Caco-2 (cell line): Measurements from ENCODE around the gene S1PR1. TPM values are rescaled to one million over a fixed set of nuclear protein-coding genes. Genes with fewer than 3 reads are reported as not detected.

ENCODE experiments used
- BruUV-seq: library from RNA; stranded (reverse); fragments of 400-500 nt; replicated peaks from 2 replicates; lab custom pipeline; 2021; lab: Mats Ljungman, UMichigan
- CTCF ChIA-PET: fragments of 300-600 bp; sonication (Branson Sonifier 250); formaldehyde crosslinking; loops from one replicate; lab custom pipeline; 2022; ENCODE audit warnings: antibody characterized with exemption; lab: Charles Lee
- POLR2A ChIA-PET: fragments of 300-600 bp; sonication (Branson Sonifier 250); formaldehyde crosslinking; loops from one replicate; lab custom pipeline; 2022; ENCODE audit warnings: antibody characterized with exemption; lab: Charles Lee
- DNase-seq, 2 experiments: peaks; one replicate each; pipeline versions ENCODE4 v3.0.0 to v3.0.0-alpha.2; 2020 to 2022
- H3K27me3 ChIP-seq: replicated peaks from 2 replicates; pipeline ENCODE4 v1.6.0; 2011; ENCODE audit warnings: low read length; ENCODE audit not compliant: control insufficient read depth, insufficient read depth
- H3K36me3 ChIP-seq: 2 replicates; pipeline ENCODE4 v1.5.1; 2011; ENCODE audit warnings: low read length; ENCODE audit not compliant: control insufficient read depth, insufficient read depth
- H3K4me1 ChIP-seq: fragments of 250-450 bp; sonication (Bioruptor Pico); 2 replicates; pipeline ENCODE4 v1.5.1; 2020; ENCODE audit warnings: mild to moderate bottlenecking
- H3K4me3 ChIP-seq: 2 replicates; pipeline ENCODE4 v1.5.1; 2011; ENCODE audit warnings: low read depth, mild to moderate bottlenecking, control low read depth, low read length
- H3K9me3 ChIP-seq: fragments of 250-450 bp; sonication (Bioruptor Pico); 2 replicates; pipeline ENCODE4 v1.5.1; 2020; ENCODE audit warnings: mild to moderate bottlenecking, moderate library complexity
- H3K27ac Mint-ChIP-seq: one replicate; pipeline ENCODE4 v1.8.0; 2022; ENCODE audit warnings: mixed read lengths; ENCODE audit not compliant: unreplicated experiment
- H3K27me3 Mint-ChIP-seq: one replicate; pipeline ENCODE4 v1.8.0; 2022; ENCODE audit warnings: mixed read lengths; ENCODE audit not compliant: insufficient read depth, unreplicated experiment
- H3K36me3 Mint-ChIP-seq: one replicate; pipeline ENCODE4 v1.8.0; 2022; ENCODE audit warnings: mild to moderate bottlenecking, mixed read lengths; ENCODE audit not compliant: insufficient read depth, unreplicated experiment
- H3K4me1 Mint-ChIP-seq: one replicate; pipeline ENCODE4 v1.8.0; 2022; ENCODE audit warnings: low read depth, mixed read lengths; ENCODE audit not compliant: unreplicated experiment
- H3K4me3 Mint-ChIP-seq: one replicate; pipeline ENCODE4 v1.8.0; 2022; ENCODE audit warnings: mild to moderate bottlenecking, moderate library complexity, mixed read lengths; ENCODE audit not compliant: unreplicated experiment
- H3K9me3 Mint-ChIP-seq: one replicate; pipeline ENCODE4 v1.8.0; 2022; ENCODE audit warnings: mixed read lengths; ENCODE audit not compliant: unreplicated experiment
- intact Hi-C: fragments of 100-400 bp; cut with micrococcal nuclease; formaldehyde crosslinking; loops from one replicate; pipeline ENCODE4 v1.10.0; 2022; ENCODE audit not compliant: unreplicated experiment
- total RNA-seq: library from RNA; stranded (reverse); gene quantifications from 2 replicates; pipeline ENCODE4 v1.2.3, GENCODE V29; 2022
- TF ChIP-seq, protein P1 (sequence below), 2 experiments: fragments of 200-600 bp in 1 of 2; IDR thresholded peaks; 1 replicate in 1 of 2; 2 replicates in 1 of 2; pipeline versions ENCODE4 v1.5.1 to v1.8.0; 2011 to 2022; ENCODE audit warnings: antibody characterized with exemption in 1 of 2, control low read depth in 1 of 2, inconsistent platforms in 1 of 2, low read depth in 1 of 2, low read length in 1 of 2, mild to moderate bottlenecking in 1 of 2, moderate library complexity in 1 of 2; ENCODE audit not compliant: insufficient read depth in 1 of 2, severe bottlenecking in 1 of 2, unreplicated experiment in 1 of 2

The S1PR1 gene
- total RNA-seq, 1 experiment from 2014 or later, result not detected

DNA sequence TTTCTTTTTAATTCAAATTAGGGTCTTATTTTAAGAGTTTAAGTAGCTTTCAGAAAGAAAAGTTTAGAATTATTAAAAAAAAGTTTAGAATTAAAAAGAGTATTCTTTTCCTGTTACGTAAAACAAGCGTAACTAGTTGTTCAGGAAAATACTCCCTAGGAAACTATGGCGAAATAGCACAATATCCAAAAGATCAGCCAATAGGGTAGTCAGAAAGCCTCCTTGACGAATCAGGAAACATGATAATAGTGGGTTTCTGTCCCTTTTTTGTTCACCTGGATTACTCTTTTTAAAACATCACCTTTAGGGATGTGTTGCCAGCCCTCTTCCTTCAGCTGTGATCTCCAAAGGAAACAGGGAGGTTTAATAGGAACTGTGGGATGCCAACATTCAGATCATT is 25.2 kb downstream of the S1PR1 start:
- DNase-seq, result no peak
- Histone ChIP-seq H3K4me3 (no peak overlapping the region), H3K4me1 (no peaks in the 10 kb centered on the region), H3K9me3 (no peaks in the 10 kb centered on the region), H3K27me3 (no peaks in the 10 kb centered on the region), H3K36me3 (no peaks in the 10 kb centered on the region)
- no peak overlapping the region for H3K27ac Mint-ChIP-seq
- no peaks in the 10 kb centered on the region for H3K4me1 Mint-ChIP-seq
- H3K36me3 Mint-ChIP-seq, result no peaks in the 10 kb centered on the region
- H3K27me3 Mint-ChIP-seq, result peaks cover 7% of the 10 kb centered on the region
- H3K9me3 Mint-ChIP-seq, result no peaks in the 10 kb centered on the region
- ChIA-PET CTCF (no interaction called here), POLR2A (no interaction called here)
- no peak overlapping the region for H3K4me3 Mint-ChIP-seq
- TF ChIP-seq, protein P1, sequence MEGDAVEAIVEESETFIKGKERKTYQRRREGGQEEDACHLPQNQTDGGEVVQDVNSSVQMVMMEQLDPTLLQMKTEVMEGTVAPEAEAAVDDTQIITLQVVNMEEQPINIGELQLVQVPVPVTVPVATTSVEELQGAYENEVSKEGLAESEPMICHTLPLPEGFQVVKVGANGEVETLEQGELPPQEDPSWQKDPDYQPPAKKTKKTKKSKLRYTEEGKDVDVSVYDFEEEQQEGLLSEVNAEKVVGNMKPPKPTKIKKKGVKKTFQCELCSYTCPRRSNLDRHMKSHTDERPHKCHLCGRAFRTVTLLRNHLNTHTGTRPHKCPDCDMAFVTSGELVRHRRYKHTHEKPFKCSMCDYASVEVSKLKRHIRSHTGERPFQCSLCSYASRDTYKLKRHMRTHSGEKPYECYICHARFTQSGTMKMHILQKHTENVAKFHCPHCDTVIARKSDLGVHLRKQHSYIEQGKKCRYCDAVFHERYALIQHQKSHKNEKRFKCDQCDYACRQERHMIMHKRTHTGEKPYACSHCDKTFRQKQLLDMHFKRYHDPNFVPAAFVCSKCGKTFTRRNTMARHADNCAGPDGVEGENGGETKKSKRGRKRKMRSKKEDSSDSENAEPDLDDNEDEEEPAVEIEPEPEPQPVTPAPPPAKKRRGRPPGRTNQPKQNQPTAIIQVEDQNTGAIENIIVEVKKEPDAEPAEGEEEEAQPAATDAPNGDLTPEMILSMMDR (IDR thresholded peaks at IDR 0.05; ENCODE audit: insufficient read depth in 1 of 2, low read depth in 1 of 2, low read length in 1 of 2, severe bottlenecking in 1 of 2, unreplicated experiment in 1 of 2), result no peak
- BruUV-seq, result no TSS peak
- intact Hi-C loops, result no loop called here

DNA sequence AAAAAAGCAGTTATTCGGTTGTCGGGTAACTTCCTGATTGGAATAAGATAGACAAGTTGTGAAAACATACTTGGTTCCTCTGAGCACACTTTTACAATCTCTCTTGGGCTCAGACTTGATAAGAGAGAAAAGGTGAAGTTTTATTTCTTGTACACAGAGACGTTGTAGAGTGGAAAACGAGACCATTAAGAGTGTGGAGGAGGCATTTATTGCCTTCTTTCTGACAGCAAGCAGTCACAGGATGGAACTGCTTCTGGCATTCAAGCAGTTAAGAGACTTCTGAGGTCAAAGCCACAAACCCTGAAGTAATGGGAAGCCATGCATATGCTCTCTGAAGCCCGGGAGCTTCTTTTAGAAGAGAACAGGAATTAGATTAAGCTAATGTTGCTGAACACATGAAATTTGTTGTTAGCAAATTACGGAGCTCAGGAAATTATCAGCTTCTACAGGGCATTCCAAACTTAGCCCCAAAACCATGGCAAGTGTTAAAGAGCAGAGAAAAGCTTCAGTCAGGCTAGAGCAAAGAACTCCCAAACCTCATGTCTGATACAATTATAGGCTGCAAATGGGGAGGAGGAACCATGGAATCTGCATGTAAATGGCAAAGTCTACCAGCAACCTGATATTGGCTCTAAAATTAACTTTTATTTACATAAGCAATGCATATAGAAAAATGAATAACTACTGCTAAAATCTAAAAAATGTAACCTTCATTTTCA is 26.0 kb downstream of the S1PR1 start:
- CTCF ChIA-PET, result no interaction called here
- Mint-ChIP-seq H3K27ac (no peak overlapping the region), H3K36me3 (no peaks in the 10 kb centered on the region)

DNA sequence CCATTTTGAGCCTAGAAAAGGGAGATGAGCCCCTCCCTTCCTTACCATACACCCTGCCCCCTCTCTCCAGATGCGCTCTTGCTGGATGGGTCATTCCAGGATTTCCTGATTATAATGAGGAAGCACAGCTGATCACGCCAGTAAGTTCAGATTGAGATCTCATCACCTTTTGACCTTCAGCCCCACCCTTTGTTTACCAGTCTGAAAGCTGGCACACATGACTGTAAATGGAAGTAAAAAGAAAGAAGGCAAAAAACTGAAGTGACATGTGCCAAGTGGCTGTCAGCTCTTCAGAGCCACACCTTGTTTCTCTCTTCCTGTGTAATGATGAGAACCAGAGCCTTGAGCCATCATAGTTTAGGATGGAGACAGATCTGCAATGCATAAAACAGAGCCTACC is 27.9 kb downstream of the S1PR1 start:
- H3K4me3 ChIP-seq, result no peak overlapping the region
- Mint-ChIP-seq H3K4me1 (no peaks in the 10 kb centered on the region), H3K4me3 (no peak overlapping the region), H3K9me3 (no peaks in the 10 kb centered on the region), H3K27me3 (peaks cover 10% of the 10 kb centered on the region), H3K27ac (no peak overlapping the region), H3K36me3 (no peaks in the 10 kb centered on the region)
- intact Hi-C loops, result no loop called here
- TF ChIP-seq, protein P1 (IDR thresholded peaks at IDR 0.05; ENCODE audit: insufficient read depth in 1 of 2, low read depth in 1 of 2, low read length in 1 of 2, severe bottlenecking in 1 of 2, unreplicated experiment in 1 of 2), result no peak
- H3K4me1 ChIP-seq, result no peaks in the 10 kb centered on the region
- H3K36me3 ChIP-seq, result no peaks in the 10 kb centered on the region
- H3K27me3 ChIP-seq, result no peaks in the 10 kb centered on the region
- DNase-seq, result no peak
- ChIA-PET POLR2A (no interaction called here), CTCF (no interaction called here)
- H3K9me3 ChIP-seq, result no peaks in the 10 kb centered on the region
- no TSS peak for BruUV-seq

More for the DNA sequence above, 26.0 kb downstream of the S1PR1 start:
- Mint-ChIP-seq H3K27me3 (peaks cover 7% of the 10 kb centered on the region), H3K4me1 (no peaks in the 10 kb centered on the region), H3K9me3 (no peaks in the 10 kb centered on the region), H3K4me3 (no peak overlapping the region)
- Histone ChIP-seq H3K27me3 (no peaks in the 10 kb centered on the region), H3K9me3 (no peaks in the 10 kb centered on the region), H3K4me1 (no peaks in the 10 kb centered on the region), H3K4me3 (no peak overlapping the region), H3K36me3 (no peaks in the 10 kb centered on the region)
- intact Hi-C loops, result no loop called here
- BruUV-seq, result no TSS peak
- POLR2A ChIA-PET, result no interaction called here
- no peak for DNase-seq
- TF ChIP-seq, protein P1 (IDR thresholded peaks at IDR 0.05; ENCODE audit: insufficient read depth in 1 of 2, low read depth in 1 of 2, low read length in 1 of 2, severe bottlenecking in 1 of 2, unreplicated experiment in 1 of 2), result no peak
